Measurements from ENCODE around the gene TMEM41B.
"Not testable (repeated sequence)": the region's sequence is repeated elsewhere in the genome, so short reads cannot be mapped to it uniquely, and the experiment has no call there.

TMEM41B gene

DNA sequence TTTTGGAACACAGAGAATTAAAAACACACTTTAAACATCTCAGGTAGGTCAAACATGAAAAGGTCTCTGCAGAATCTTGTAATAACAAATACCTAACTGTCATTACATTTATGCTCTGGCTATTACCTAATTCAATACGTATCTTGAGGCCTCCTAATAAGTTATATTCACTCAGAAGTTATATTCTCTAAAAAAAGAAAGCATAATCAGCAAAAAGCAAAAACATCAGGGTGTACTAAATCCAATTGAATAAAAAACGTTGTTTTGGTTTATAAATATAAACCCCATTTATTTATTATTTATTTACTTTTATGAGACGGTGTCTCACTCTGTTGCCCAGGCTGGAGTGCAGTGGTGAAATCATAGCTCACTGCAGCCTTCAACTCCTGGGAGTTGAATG is 10.2 kb downstream of the TMEM41B start:
- no peak for DNase-seq (ENCODE audit: low read depth)

DNA sequence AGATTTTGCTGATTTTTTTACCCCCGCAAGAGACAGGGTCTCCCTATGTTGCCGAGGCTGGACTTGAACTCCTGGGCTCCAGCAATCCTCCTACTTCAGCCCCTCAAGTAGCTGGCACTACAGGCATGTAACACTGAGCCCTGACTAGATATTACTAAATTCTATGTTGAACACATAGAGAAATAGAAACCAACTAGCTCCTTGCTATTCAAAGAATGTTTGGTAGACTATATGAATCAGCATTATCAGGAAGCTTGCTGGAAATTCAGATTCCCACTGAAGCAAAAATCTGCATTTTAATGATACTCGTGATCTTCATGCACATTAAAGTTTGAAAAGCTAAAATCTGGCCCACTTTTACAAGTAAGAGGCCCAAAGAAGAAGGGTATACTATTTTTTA is 11.9 kb downstream of the TMEM41B start:
- peak; percentile 74 for DNase-seq (ENCODE audit: low read depth)

DNA sequence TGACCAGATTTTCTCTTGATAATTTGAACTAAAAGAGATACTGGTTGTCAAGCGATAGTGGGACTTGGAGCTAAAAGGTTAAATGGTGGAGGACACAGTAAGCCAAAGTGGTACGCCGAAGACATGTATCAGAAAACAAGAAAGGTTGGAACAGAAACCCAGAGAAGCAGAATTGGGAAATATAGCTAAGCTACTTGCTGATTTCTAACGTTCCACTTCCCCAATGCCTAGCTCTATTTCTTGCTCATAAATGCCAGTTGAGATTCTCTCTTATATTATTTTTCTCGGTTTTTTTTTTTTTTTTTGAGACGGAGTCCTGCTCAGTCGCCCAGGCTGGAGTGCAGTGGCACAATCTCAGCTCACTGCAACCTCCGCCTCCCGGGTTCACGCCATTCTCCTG is 12.7 kb downstream of the TMEM41B start:
- no peak for DNase-seq (ENCODE audit: low read depth)

DNA sequence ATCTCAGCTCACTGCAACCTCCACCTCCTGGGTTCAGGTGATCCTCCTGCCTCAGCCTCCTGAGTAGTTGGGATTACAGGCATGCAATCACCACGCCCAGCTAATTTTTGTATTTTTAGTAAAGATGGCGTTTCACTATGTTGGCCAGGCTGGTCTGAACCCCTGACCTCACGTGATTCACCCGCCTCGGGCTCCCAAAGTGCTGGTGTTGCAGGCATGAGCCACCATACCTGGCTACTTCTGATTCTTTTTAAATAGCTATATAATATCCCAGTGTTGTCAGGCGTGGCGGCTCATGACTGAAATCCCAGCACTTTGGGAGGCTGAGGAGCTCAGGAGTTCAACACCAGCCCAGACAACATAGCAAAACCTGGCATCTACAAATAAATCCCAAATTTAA is 20.7 kb downstream of the TMEM41B start:
- no peak for DNase-seq (ENCODE audit: low read depth)

DNA sequence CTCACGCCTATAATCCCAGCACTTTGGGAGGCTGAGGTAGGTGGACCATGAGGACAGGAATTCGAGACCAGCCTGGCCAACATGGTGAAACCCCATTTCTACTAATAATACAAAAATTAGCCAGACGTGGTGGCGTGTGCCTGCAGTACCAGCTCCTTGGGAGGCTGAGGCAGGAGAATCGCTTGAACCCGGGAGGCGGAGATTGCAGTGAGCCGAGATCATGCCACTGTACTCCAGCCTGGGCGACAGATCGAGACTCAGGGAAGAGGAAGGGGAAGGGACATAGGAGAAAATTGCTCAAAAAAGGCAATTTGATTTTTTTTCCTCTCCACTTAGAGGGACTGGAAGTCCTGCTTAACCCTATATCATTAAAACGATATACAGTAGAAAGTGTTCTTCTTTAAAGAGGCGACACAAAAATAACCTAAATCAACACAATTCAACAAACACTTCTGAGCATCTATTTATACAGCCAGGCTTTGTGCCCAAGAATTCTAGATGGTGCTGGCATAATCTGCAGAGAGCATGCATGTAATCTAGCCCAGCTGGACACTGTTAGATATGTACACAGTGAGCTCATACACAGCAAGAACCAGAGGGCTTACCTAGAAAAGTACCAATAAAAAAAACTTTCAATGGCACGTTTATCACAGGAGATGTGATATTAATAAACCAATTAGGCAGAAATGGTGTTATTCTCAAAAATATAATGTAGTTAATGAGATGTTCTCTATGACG is 28.4 kb downstream of the TMEM41B start:
- no peak for DNase-seq (ENCODE audit: low read depth)

DNA sequence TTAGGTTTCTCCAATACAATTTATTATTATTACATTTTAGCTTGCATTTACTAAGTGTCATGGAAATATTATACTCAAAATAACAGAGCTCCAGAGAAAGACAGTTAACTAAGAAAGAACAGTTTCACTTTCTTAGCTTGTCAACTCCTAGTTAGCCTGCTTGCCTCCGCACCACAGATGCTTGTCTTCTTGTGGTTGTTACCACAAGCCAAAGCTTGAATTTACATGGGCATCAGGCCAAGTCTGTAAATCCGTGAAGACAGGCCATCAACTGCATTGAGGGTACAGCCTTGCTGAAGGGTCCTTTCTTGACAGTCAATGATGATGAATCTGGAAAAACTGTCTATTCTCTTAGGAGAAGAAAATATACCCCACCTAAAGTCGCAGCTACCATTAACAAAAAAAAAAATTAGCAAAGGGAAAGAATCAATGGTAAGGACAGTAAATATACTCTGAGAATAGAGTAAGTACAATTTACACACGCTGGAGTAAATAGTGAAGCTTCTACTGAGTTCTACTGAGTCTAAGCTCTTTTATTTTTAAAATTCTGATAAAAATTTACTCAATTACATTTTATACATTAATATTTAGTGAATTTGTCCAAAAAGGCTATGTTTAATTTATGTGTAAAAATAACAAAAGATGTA is 33.6 kb downstream of the TMEM41B start:
- peak; percentile 84 for DNase-seq (ENCODE audit: low read depth)

DNA sequence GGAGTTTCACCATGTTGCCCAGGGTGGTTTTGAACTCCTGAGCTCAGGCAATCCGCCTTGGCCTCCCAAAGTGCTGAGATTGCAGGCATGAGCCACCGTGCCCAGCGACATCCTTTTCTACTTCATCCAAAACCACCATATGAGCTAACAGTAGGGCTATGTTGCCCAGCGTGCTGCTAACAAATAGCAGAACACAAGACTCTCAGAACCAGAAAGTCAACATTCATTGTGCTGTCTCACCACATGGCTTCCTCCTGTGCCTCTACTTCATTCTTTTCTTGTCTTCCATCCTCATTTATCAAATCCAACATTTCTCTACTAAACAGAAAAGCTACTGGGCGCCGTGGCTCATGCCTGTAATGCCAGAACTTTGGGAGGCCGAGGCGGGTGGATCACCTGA is 37.2 kb downstream of the TMEM41B start:
- DNase-seq (ENCODE audit: low read depth) = no peak

DNA sequence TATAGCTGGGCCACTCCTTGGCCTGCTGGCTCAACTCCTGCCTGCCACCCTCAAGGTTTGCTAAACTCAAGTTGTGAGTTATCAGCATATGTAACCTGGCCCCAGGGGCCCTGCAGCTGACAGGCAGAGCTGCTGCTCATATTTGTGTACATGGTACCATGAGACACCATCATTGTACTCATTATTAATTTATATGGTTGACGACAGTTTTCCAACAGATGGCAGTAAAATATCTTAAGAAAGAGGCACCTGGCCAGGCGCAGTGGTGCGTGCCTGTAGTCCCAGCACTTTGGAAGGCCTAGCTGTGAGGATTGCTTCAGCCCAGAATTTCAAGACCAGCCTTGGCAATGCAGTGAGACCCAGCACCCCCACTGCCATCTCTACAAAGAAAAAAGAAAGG is 37.8 kb downstream of the TMEM41B start:
- peak; percentile 10 for DNase-seq (ENCODE audit: low read depth)

DNA sequence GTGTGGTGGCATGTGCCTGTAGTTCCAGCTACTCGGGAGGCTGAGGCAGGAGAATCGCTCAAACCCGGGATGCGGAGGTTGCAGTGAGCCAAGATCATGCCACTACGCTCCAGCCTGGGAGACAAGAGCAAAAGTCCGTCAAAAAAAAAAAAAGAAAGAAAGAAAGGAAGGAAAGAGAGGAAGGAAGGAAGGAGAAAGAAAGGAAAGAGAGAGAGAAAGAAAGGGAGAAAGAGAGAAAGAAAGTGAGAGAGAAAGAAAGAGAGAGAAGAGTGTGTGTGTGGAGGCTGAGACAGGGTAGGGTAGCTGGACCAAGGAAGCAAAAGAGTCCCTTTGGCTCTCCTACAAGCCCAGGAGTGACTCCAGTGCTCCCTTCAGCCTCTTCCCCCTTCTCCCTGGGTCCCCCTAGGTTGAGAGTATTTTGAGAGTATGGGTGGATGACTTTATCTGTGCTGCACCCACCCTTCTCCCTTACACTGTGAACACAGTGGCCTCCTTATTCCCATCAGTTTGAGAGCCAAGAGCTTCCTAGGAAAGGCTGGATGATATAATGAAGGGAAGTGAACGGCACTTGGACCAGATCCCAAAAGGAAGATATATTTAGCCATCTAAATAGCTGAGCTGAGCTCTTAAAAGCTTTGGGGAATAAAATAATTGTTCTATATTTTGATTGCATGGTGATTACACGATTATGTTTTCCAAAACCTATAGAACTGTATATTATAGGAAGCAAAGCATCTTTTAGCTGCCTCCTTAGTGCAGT is 39.7 kb downstream of the TMEM41B start:
- DNase-seq (ENCODE audit: low read depth) = no peak

DNA sequence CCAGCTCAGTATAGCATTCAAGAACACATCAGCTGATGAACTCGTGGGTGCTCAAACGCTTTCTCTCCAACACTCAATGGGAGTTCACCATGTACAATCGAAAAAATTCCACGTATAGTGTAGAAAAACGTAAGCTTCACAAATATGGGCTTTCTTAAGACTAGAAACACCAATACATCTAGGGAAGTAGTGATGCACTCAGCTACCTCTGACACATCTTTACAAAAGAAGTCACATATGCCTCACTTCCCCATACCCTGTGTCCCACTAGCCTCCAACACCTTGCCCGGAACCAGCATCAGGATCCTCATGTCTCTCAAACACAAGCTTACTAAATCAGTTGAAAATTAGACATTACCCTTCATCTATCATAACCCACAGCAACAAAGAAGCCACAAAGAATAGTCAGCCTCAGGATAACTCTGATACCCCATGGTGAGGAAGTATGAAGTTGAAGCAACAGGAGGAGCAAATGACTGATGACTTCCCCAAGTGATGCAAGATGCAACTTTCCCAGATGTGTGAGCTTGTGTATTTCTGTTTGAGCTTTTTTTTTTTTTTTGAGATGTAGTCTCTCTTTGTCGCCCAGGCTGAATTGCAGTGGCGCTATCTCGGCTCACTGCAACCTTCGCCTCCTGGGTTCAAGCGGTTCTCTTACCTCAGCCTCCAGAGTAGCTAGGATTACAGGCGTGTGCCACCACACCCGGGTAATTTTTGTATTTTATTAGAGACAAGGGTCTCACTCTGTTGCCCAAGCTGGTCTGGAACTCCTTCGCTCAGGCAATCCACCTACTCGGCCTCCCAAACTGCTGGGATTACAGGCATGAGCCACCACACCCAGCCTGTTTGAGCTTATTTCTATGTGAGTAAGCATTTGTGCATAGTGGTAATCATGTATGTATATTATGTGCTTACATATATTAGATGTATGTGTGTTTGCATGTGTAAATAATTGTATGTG is 40.7 kb downstream of the TMEM41B start:
- peak; percentile 92 for DNase-seq (ENCODE audit: low read depth)

DNA sequence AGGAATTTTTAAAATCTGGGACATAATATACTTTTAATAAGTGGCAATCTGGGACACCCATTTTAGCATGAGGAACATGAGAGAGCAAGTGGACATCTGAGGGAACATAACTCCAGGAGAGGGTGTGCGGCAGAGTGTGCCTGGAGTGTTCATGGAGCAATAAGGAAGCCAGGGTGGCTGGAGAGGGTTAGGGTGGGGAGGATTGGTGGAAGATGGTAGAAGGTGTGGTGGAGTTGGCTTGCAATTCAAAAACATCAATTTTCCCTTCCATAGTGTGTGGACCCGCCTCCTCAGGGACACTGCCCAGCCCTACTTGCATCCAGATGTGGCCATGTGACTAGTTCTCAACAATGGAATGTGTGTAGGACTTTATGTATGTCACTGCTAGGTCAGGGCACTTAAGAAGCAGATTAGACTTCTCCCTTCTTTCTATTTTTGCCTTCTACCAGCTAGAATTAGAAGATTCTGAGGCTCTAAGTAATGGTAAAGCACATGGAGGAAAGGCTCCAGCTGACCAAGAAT is 44.8 kb downstream of the TMEM41B start:
- DNase-seq (ENCODE audit: low read depth) = no peak

DNA sequence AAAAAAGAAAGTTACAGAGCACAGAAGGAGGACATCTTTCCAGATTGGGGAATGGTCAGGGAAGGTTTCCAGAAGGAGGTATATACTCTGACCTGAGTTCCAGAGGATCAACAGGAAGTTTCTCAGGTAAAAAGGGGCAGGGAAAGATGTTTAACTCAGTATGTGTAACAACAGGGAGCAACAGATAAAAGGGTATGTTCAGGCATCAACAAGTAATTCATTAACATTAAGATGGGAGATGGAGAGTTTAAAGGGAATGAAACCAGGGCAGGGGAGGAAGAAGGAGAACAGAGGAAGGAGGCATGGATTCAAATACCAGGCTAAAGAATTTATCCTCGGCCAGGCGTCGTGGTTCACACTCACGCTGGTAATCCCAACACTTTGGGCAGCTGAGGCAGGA is 46.7 kb downstream of the TMEM41B start:
- no peak for DNase-seq (ENCODE audit: low read depth)

DNA sequence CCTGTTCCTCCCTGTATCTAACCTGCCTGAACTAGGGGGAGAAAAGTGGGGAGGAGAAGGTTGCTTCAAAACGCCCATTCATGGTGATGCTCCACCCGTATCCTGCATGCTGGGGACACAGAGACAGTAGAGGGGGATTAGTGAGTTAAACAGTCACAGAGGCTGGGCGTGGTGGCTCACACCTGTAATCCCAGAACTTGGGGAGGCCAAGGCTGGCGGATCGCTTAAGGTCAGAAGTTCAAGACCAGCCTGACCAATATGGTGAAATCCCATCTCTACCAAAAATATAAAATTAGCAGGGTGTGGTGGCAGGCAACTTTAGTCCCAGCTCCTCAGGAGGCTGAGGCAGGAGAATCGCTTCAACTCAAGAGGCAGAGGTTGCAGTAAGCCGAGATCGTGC is 47.5 kb downstream of the TMEM41B start:
- DNase-seq (ENCODE audit: low read depth) = no peak

DNA sequence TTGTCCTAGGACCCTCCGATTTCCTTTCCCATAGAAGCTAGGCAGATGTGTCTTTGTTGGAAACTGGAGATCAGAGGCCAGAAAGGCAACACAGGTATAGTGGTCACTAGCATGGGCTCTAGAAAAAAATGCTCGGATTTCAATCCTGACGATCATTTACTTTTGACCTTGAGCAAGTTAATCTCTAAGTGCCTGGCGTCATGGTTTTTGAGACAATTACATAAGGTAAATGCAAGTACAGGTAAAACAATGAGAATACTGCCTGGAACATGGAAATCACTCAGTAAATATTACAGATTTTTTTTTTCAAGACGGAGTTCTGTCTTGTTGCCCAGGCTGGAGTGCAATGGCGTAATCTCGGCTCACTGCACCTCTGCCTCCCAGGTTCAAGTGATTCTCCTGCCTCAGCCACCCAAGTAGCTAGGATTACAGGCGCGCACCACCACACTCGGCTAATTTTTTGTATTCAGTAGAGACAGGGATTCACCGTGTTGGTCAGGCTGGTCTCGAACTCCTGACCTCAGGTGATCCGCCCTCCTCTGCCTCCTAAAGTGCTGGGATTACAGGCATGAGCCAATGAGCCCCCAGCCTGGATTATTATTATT is 48.2 kb downstream of the TMEM41B start:
- DNase-seq (ENCODE audit: low read depth) = no peak

DNA sequence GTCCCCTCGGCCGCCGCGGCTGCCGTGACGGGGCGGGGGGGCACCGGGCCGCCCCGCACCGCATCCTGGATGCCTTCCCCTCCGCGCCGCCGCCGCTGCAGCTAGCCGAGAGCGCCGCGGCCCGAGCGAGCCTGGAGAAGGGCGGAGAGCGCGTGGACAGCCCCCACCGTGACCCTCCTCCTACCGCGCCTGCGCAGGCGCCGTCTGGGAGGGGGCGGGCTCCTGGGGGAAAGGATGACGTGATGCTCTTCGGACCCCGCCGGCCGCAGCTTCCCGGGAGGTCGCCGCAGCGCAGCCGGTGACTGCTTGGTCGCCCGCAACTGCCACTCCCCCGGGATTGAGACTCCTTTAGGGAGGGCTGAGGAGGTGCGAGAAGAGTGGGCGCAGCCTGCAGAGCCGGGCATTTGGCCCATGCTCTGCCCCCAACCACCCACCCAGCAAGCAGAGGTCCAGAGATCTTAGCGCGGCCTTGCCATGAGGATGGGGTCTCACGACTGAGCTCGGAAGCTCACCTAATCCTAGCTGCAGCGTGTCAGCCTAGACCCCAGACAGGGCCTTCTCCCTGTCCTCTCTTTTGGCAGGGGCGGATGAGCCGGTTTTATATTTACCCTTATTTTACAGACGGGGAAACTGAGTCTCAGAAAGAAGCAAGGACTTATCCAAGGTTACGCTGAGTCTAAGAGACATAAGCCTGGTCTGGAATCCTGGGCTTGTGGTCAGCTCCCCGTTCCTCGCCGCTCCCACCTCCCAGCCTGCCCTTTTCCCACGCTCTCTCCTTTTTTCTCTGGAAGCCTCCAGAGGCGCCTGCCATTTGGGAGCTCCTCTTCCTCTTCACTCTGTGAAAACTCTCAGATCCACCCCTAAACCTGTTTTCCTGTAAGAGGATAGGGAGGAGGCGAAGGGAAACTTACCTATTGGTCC is 48.9 kb downstream of the TMEM41B start, which contains the start of gene DENND5A:
TSS of gene DENND5A (minus strand) at position 140 of the 921 bp plus-strand sequence. CDS start 281 bp downstream, outside the sequence.
- peak; percentile 76 for DNase-seq (ENCODE audit: low read depth)

DNA sequence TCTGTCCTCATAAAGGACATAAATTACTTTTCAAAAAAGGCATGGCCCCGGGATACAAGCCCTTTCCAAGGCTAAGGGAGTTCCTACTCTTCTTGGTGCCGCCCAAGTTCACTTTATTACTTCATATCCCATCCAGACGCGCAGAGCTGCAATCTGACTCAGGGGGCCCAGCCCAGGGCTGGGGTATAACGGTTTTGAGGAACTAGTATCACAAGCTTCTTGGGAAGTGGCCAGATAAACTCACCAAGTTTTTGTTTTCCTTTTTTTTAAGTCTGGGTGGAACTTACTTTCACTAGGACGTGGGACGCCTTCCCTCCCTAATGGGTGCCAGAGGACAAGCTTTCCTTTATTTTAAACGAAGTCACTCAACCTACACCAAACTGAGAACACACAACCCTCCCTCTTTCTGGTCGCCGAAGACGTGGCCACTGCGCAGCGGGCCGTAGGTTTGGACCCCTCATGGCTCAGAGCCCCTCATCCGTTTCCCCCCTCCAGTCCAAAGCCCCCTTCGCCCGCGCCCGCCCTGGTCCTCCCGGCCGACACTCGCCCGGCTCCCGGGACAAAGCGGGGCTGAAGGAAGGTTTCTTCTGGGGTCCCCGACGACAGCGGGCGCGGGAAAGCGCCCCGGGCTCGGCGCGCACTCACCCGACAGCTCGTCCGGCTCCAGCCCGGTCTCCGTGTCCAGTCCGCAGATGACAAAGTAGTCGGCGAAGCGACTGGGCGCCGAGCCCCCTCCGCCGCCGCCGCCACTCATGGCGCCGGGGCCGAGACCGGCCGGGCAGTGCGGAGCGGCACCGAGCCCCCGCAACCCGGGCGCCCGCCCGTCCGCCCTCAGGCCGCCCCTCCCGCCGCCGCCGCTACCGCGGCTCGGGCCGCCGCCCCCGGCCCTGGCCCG is 49.8 kb downstream of the TMEM41B start:
- peak; percentile 84 for DNase-seq (ENCODE audit: low read depth)

DNA sequence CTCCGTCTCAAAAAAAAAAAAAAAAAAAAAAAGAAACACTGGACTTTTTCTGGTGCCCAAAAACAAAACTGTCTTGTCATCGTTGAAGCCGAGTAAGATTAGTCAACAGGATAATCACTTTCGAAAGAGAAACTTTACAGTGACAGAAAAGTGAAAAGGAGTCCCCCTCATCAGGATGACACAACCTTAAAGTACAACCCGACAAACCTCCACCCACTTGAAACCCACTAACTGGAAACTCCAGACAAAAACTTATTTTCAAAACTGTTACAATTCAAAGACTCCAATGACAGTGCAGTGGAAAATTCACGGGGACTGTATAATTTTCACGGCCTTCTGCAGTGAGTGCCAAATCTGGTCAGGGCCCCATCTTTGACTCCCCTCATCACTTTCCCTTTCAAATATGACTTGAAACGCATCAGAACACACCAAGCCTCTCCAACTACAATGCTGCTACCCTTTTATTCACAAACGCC is 50.5 kb downstream of the TMEM41B start:
- DNase-seq (ENCODE audit: low read depth) = peak; percentile 27

DNA sequence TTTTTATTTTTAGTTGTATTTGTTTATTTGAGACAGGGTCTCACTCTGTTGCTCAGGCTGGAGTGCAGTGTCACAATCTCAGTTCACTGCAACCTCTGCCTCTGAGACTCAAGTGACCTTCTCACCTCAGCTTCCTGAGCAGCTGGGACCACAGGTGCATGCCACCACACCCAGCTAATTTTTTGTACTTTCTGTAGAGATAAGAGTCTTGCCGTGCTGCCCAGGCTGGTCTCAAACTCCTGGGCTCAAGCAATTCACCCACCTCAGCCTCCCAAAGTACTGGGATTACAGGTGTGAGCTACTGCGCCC is 53.6 kb downstream of the TMEM41B start:
- not testable (repeated sequence) for DNase-seq (ENCODE audit: low read depth)

All from amniotic epithelial cell (primary cell).